HepG2 (cell line): ENCODE data around the gene TMUB1. TPM values are rescaled to one million over a fixed set of nuclear protein-coding genes. Genes with fewer than 3 reads are reported as not detected.

Experiments used
- BCL6 ChIP-seq: IDR thresholded peaks from 2 replicates; pipeline ENCODE4 v1.6.1; 2016; ENCODE audit warnings: missing genetic modification reagents, missing compliant biosample characterization
- ELF4 ChIP-seq: sonication (generic); formaldehyde crosslinking; IDR thresholded peaks from 2 replicates; pipeline ENCODE4 v1.5.0; 2020; ENCODE audit warnings: missing genetic modification reagents, mild to moderate bottlenecking, moderate library complexity, borderline replicate concordance
- FOSL1 ChIP-seq: sonication (generic); formaldehyde crosslinking; IDR thresholded peaks from 2 replicates; pipeline ENCODE4 v1.9.0; 2021; ENCODE audit warnings: missing genetic modification reagents, borderline replicate concordance
- KIAA2018 ChIP-seq: sonication (generic); formaldehyde crosslinking; IDR thresholded peaks from 2 replicates; pipeline ENCODE4 v1.5.0; 2020; ENCODE audit warnings: mild to moderate bottlenecking, missing genetic modification reagents, borderline replicate concordance
- RAD51 ChIP-seq: fragments of 450-650 bp; IDR thresholded peaks from 2 replicates; pipeline ENCODE4 v1.6.1; 2016; ENCODE audit warnings: borderline replicate concordance
- ZBTB26 ChIP-seq: IDR thresholded peaks from 2 replicates; pipeline ENCODE4 v1.6.1; 2016; ENCODE audit warnings: missing compliant biosample characterization, missing genetic modification reagents, borderline replicate concordance
- ZBTB7B ChIP-seq: sonication (generic); formaldehyde crosslinking; IDR thresholded peaks from 2 replicates; pipeline ENCODE4 v1.4.0; 2020; ENCODE audit warnings: missing genetic modification reagents
- ZNF143 ChIP-seq: sonication (generic); formaldehyde crosslinking; IDR thresholded peaks from 2 replicates; pipeline ENCODE4 v1.4.0; 2020; ENCODE audit warnings: missing genetic modification reagents
- ZNF33B ChIP-seq: sonication (generic); formaldehyde crosslinking; IDR thresholded peaks from 2 replicates; pipeline ENCODE4 v1.5.1; 2020; ENCODE audit warnings: mild to moderate bottlenecking, missing genetic modification reagents
- polyA plus RNA-seq, 8 experiments: library from polyadenylated mRNA; depleted of rRNA in 3 of 8; stranded (reverse) in 7 of 8; unstranded in 1 of 8; fragments of >200 nt; fragmentation: Illumina TruSeq in 4 of 8; extraction: Trizol in 4 of 8; gene quantifications; 2 replicates each; pipeline versions ENCODE4 v1.2.1 to v1.2.3, GENCODE V29; 2011 to 2016; ENCODE audit warnings: low read depth in 4 of 8, missing spikeins in 1 of 8, mixed read lengths in 1 of 8; ENCODE audit not compliant: insufficient read depth in 1 of 8
- total RNA-seq, 5 experiments: library from RNA; depleted of rRNA; stranded (reverse); fragments of >200 nt; fragmentation: Illumina TruSeq; extraction: Trizol; gene quantifications; 2 replicates each; pipeline ENCODE4 v1.2.3, GENCODE V29; 2016; ENCODE audit warnings: low read depth in 1 of 5
- TF ChIP-seq, protein P1 (sequence below), 2 experiments: sonication (generic) in 1 of 2; formaldehyde crosslinking in 1 of 2; IDR thresholded peaks; 2 replicates each; pipeline versions ENCODE4 v1.6.1 to v1.9.0; 2014 to 2022; ENCODE audit warnings: antibody characterized with exemption in 1 of 2, borderline replicate concordance in 1 of 2, inconsistent platforms in 1 of 2, low read depth in 1 of 2, missing genetic modification reagents in 1 of 2

TMUB1 gene
- total and polyA plus RNA-seq, 2 of the 13 experiments (the other 11 are each of a cell fraction or from before 2014, with no cell fraction given), result 44.8 to 51.6 TPM

DNA sequence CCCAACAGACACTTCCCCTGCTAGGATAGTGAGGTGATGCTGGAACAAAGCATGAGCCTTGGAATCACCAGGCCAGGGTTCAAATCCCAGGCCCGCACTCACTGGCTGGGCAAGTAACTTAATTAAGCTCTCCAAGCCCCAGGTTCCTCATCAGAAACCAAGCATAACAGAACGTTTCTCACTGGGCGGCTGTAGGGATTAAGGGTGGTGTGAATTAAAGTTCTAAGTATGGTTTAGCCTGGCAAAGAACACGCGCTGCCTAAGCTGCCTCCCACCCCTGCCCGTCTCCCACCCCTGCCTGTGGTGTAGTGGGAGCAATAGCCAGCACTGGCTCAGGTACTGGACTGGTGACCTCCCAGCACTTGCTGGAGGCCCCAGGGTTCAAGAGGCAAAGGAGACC, 18.3 kb downstream of the TMUB1 start (continued):
- TF ChIP-seq BCL6 (CRISPR knock-in tag), result no peak
- no peak for TF ChIP-seq ZBTB7B
- TF ChIP-seq, protein P1, sequence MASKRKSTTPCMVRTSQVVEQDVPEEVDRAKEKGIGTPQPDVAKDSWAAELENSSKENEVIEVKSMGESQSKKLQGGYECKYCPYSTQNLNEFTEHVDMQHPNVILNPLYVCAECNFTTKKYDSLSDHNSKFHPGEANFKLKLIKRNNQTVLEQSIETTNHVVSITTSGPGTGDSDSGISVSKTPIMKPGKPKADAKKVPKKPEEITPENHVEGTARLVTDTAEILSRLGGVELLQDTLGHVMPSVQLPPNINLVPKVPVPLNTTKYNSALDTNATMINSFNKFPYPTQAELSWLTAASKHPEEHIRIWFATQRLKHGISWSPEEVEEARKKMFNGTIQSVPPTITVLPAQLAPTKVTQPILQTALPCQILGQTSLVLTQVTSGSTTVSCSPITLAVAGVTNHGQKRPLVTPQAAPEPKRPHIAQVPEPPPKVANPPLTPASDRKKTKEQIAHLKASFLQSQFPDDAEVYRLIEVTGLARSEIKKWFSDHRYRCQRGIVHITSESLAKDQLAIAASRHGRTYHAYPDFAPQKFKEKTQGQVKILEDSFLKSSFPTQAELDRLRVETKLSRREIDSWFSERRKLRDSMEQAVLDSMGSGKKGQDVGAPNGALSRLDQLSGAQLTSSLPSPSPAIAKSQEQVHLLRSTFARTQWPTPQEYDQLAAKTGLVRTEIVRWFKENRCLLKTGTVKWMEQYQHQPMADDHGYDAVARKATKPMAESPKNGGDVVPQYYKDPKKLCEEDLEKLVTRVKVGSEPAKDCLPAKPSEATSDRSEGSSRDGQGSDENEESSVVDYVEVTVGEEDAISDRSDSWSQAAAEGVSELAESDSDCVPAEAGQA (IDR thresholded peaks at IDR 0.05; ENCODE audit: low read depth), result no peak
- TF ChIP-seq, protein P1 (CRISPR knock-in tag; IDR thresholded peaks at IDR 0.05; ENCODE audit: borderline replicate concordance), result no peak
- TF ChIP-seq FOSL1 (CRISPR knock-in tag), result no peak
- TF ChIP-seq ELF4 (CRISPR knock-in tag), result no peak
- no peak for TF ChIP-seq RAD51
- no peak for TF ChIP-seq ZNF143 (CRISPR knock-in tag)
- no peak for TF ChIP-seq KIAA2018 (CRISPR knock-in tag)
- no peak for TF ChIP-seq ZNF33B (CRISPR knock-in tag)
- TF ChIP-seq ZBTB26 (CRISPR knock-in tag), result no peak
- TF ChIP-seq, all 625 proteins: peak for 0
